ENCODE data around the gene ENHO.

- TF ChIP-seq YY1 (IDR thresholded peaks at IDR 0.05; ENCODE audit: insufficient read depth, insufficient read length) = no peak
- TF ChIP-seq SUZ12 (IDR thresholded peaks at IDR 0.05; ENCODE audit: extremely low read depth, insufficient read depth, insufficient read length) = no peak
- TF ChIP-seq ZNF274 (IDR thresholded peaks at IDR 0.05; ENCODE audit: low read depth, low read length) = no peak
Observed at GRCh38 chr9:34507966-34508365, 14.8 kb downstream of the ENHO start.
